ENCODE measurements around the gene FCRL6.

Gene FCRL6

GRCh38 chr1:159838715-159839114 is 36.6 kb downstream of the FCRL6 start:
- no peak overlapping the region for H3K27ac ChIP-seq

GRCh38 chr1:159839116-159839849 is 37.1 kb downstream of the FCRL6 start:
- TF ChIP-seq CTCF (conservative IDR thresholded peaks at IDR 0.05): no peak
- no peak for TF ChIP-seq ZFX (IDR thresholded peaks at IDR 0.05)
- no peak overlapping the region for H3K27ac ChIP-seq

More at GRCh38 chr1:159838715-159839114, 36.6 kb downstream of the FCRL6 start:
- TF ChIP-seq CTCF (conservative IDR thresholded peaks at IDR 0.05) (no peak), ZFX (IDR thresholded peaks at IDR 0.05) (no peak)

- H3K27ac ChIP-seq: no peak overlapping the region
- TF ChIP-seq CTCF (conservative IDR thresholded peaks at IDR 0.05) (no peak), ZFX (IDR thresholded peaks at IDR 0.05) (no peak)
Measured at GRCh38 chr1:159841749-159842148, 39.6 kb downstream of the FCRL6 start.

- no peak overlapping the region for H3K27ac ChIP-seq
- TF ChIP-seq ZFX (IDR thresholded peaks at IDR 0.05): no peak
- no peak for TF ChIP-seq CTCF (conservative IDR thresholded peaks at IDR 0.05)
Measured at GRCh38 chr1:159843459-159843858, 41.3 kb downstream of the FCRL6 start.

GRCh38 chr1:159845751-159846629 is 43.8 kb downstream of the FCRL6 start:
- no peak for TF ChIP-seq ZFX (IDR thresholded peaks at IDR 0.05)
- no peak for TF ChIP-seq CTCF (conservative IDR thresholded peaks at IDR 0.05)
- H3K27ac ChIP-seq: no peak overlapping the region

GRCh38 chr1:159847231-159847630 is 45.1 kb downstream of the FCRL6 start:
- no peak overlapping the region for H3K27ac ChIP-seq
- TF ChIP-seq ZFX (IDR thresholded peaks at IDR 0.05) (no peak), CTCF (conservative IDR thresholded peaks at IDR 0.05) (no peak)

GRCh38 chr1:159848326-159848725 is 46.2 kb downstream of the FCRL6 start:
- TF ChIP-seq CTCF (conservative IDR thresholded peaks at IDR 0.05): no peak
- no peak overlapping the region for H3K27ac ChIP-seq
